ENCODE measurements around the gene RPS6KL1.

Gene RPS6KL1

DNA sequence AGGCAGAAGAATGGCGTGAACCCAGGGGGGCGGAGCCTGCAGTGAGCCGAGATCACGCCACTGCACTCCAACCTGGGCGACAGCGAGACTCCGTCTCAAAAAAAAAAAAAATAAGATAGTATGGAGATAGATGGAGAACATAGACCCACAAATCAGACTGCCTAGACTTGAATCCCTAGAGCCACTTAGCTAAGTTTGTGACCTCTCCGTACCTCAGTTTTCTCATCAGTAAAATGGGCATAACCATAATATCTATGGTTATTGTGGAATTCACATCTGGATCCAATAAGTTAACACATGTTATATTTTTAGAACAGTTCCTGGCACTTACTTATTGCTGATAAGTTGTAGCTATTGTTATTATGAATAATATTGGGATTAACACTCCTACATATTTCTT lies 54.3 kb downstream of the RPS6KL1 start:
- H3K4me3 ChIP-seq (ENCODE audit: low read depth, low read length), result no peak overlapping the region
- no peak for DNase-seq (ENCODE audit: low read depth)

DNA sequence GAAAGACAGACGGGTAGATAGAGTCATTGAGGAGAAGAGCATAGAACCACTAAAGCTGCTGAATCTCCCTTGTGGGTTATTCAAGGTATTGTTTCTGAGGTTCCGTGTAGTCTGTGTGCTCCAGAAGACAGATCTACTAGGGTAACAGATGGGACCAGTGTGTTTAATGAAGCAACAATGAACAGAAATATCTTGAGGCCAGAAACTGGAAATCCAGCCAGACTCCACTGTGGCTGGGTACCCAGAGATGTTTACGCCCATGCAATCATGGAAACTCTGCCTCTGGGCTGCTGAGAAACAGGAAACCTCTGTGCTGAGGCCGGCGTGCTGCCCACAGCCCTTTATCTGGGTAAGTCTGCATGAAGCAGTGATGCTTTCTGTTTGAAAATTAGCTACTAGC lies 55.4 kb downstream of the RPS6KL1 start:
- DNase-seq (ENCODE audit: low read depth), result no peak

DNA sequence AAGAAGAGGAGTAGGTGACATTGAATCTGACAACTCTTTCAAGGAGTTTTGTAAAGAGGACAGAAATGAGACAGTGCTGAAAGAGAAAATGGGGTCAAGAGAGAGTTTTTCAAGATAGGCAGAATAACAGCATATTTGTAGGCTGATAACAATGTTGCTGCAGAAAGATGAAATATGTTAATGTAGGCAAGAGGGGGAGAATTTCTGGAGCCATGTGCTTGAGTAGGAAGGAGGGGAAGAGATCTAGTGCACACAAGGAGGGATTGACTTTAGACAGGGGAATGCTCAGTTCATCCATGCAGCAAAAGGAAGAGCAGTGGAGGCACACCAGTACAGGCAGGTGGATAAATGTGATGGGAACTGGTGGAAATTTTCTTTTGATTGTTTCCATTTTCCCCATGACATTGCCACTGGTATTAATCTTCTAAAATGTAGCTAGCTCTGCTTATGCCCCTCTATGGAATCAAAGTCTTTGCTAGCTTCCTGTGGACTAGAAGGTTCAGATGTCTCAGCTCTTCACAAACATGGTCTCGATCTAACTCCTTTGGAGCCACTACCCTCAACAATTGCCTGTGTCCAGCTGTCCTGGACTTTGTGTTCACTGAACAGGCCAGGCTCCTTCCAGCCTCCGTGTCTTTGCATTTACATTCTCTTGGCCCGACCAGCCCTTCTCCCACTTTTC lies 56.2 kb downstream of the RPS6KL1 start:
- H3K4me3 ChIP-seq (ENCODE audit: low read depth, low read length), result no peak overlapping the region
- no peak for DNase-seq (ENCODE audit: low read depth)

More for the DNA sequence above, 55.4 kb downstream of the RPS6KL1 start:
- H3K4me3 ChIP-seq (ENCODE audit: low read depth, low read length), result no peak overlapping the region

DNA sequence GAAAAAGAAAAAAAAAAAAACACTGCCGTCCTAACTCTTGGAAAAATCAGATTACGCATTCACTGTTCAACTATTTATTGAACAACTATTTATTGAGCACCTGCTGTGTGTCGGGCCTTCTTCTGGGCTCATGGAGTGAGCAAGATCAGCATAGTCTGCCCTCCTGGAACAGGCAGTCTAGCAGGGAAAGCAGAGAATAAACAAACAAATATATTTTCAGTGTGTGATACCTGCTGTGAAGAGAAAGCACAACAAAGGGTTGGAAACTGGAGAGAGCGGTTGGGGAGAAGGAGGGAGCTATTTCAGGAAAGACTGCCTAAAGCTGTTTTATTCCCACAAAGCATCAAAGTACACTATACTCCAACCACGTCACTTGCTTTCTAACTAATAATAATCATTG lies 57.9 kb downstream of the RPS6KL1 start:
- no peak for DNase-seq (ENCODE audit: low read depth)
- no peak overlapping the region for H3K4me3 ChIP-seq (ENCODE audit: low read depth, low read length)

DNA sequence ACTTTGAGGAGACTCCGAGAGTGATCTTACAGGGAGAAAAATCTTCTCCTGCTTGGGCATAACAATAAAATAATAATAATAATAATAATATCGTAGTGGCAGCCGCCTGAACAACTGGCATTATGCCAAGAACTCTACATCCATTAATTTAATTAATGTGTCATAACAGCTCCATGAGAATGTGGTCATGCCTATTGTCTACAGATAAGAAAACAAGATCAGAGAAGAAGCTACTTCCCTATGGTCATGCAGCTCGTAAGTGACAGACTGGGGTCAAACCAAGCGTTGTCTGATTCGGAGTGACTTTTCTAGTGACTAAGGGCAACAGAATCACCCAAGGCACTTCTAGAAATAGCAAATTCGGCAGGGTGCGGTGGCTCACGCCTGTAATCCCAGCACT lies 58.9 kb downstream of the RPS6KL1 start:
- DNase-seq (ENCODE audit: low read depth), result no peak

DNA sequence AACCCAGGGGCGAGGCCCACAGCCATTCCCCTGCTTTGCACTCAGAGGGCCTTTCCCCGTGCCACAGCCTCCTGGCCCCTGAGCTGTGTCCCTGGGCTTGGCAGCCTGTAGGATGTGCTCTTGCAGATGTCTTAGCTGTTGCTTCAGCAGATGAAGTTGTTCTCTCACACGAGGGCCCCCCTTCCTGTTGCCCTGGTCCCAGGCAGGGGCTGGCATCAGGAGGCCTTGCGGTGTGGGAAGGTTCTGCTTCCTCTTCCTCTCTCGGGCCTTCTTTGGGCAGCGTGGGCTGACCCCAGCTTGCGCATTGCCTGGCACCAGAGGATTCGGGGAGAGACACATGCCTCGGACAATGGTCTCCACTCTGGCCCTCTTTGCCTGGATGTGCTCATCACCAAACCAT lies 59.8 kb downstream of the RPS6KL1 start:
- H3K4me3 ChIP-seq (ENCODE audit: low read depth, low read length), result no peak overlapping the region
- no peak for DNase-seq (ENCODE audit: low read depth)

More for the DNA sequence above, 58.9 kb downstream of the RPS6KL1 start:
- H3K4me3 ChIP-seq (ENCODE audit: low read depth, low read length), result no peak overlapping the region

DNA sequence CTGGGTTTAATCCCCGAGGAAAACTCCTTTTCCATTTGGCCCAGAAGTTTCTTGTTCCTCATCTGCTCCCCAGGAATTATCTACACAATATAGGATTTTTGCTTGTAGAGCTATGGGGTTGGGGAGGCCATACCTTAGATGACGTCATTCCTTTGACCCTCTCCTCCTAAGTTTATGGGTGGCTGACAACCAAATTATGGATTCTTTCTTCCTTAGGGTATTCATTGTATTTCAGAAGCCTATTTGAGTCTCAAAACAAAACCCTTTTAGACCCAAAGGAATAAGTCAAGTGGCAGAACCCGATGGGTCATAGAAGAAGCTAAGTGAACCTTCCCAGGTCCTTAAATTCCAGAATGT lies 61.3 kb downstream of the RPS6KL1 start:
- no peak for DNase-seq (ENCODE audit: low read depth)
- H3K4me3 ChIP-seq (ENCODE audit: low read depth, low read length), result no peak overlapping the region

DNA sequence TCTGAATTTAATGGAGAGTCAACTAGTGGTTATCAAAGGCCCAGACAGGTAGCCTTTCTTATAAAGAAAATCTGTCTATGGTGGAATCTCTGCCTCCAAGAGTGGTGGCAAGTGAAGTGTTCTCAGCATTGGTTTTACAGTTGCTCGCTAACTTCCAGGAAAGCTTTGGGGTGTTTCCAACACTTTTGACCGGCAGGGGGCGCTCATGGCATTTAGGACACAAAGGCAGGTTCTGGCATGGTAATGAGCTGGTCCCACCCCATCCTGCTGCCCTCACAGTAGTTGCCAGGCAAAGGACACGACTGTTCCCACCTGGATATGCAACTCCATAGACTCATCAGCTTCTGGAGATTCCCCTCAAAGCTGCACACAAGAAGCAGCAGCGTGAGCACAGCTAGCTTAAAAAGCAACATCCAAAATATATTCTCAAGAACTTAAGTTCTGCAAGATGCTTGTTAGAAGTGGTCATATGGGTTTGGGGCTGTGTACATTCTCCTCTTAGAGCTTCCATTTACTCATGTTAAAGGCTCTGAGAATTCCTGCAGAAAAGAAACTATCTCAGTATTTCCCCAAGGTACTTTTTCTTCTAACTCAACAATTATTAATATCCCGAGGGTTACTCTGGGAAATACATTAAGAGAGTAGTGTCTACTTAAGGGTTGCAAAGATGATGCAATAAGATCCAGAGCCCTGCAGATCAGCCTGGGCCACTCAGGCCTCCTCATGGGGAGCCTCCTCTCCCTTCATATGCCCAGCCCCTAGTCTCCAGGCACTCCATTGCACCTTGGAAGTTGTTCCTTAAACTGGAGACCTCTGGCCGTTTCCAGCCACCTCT lies 61.9 kb downstream of the RPS6KL1 start:
- no peak overlapping the region for H3K4me3 ChIP-seq (ENCODE audit: low read depth, low read length)
- DNase-seq (ENCODE audit: low read depth), result no peak

DNA sequence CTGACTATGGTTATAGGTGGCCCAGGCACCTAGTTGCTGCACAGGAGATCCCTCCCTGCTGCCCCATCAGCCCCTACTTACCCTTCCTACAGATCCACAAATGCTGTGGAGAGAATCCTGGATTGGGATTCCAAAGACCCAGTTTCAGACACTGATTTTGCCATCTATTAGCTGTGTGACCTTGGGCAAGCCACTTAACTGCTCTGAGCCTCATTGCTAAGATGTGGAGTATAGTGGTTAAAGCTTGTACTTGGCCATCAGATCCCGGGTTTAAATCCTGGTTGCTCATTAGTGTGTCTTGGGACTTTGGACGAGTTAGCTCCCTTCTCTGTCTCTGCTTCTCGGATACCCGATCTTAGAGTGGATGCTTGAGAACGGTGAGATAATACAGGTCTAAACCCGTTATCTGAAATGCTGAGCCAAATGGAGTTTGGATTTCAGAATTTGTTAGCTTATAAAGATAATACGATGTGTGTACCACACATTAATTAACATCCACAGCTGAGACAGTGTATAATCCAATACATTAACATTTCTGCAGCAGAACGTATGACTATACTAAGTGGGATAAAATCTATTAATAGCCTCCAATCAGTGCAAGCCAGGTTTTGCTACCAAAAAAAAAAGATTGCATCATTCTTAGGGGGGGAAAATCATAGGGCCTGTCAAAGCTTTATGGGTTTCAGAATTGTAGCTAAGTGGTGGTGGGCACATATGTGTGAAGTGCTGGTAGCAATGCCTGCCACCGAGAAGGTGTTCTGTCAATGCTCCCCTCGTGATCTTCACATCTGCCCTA lies 63.1 kb downstream of the RPS6KL1 start:
- no peak overlapping the region for H3K4me3 ChIP-seq (ENCODE audit: low read depth, low read length)
- no peak for DNase-seq (ENCODE audit: low read depth)

DNA sequence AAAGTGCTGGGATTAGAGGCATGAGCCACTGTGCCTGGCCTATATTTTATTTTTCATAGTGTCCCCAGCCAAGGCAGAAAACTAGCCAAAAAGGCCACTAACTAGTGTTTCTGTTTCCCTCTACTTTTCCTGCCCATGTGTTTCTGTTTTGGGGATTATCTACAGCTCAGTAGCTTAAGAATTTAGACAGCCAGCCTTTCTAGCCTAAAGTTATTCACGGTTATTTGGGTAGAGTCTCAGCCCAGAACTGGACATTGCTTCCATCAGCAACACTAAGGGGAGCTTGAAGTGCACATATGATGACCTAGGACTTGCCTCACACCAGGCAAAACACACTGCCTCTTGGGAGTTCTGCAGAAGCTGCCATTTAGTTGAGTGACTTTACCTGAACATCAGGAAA lies 65.0 kb downstream of the RPS6KL1 start:
- no peak overlapping the region for H3K4me3 ChIP-seq (ENCODE audit: low read depth, low read length)
- DNase-seq (ENCODE audit: low read depth), result no peak

DNA sequence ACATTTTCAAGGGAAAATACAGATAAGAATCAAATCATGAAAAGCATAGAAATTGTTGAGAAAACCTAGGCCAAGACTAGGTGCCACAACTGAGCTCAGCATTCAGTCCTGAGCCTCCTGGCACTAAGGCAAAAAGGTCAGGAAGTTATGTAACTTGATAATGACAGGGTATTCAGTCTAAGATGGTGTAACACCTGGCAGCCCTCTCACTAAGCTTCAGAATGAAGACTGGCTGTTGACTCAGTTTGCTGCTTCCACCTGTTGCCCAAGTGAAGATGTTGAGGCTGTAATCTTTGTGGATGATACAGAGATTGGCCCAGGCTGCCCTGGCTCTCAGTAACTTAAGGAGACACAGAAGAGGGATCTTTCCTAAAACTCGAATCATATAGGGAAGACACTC lies 66.7 kb downstream of the RPS6KL1 start:
- no peak overlapping the region for H3K4me3 ChIP-seq (ENCODE audit: low read depth, low read length)
- no peak for DNase-seq (ENCODE audit: low read depth)

DNA sequence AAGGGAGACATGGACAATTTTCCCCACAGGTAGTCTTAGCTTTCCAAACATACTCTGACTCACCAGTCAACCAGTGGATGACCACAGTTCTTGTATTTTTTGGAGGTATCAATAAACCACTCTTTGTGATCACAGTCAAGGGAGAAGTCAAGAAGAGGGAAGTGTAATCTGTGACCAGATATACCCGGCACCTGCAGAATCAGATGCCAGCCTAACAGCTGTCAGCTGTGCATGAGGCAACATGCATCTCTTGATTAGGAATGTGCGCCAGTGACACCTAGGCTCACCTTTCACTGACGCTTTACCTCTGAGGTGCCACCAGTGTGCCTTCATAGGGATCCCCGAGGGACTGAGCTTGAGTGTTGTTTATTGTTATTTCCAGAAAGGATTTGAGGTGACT lies 67.1 kb downstream of the RPS6KL1 start:
- no peak for DNase-seq (ENCODE audit: low read depth)
- H3K4me3 ChIP-seq (ENCODE audit: low read depth, low read length), result no peak overlapping the region

DNA sequence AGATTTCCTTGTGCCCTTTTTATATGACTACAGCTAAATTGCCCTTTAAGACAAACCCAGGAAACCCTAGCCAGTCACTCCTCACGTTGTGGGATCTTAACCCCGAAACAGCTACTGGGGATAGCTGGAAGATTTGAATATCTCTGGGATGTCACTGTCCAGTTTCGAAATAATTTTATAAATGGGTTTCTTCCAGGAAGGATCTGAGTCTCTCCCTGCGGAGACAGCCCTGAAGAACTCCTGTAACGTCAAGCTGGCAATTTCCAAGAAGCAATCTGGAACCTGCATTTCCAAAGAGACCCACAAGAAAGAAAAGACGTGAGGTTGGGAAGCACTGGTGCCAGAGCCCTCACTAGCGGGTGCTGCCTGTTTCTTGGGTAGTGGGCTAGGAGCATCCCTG lies 68.0 kb downstream of the RPS6KL1 start:
- no peak for DNase-seq (ENCODE audit: low read depth)

More for the DNA sequence above, 68.0 kb downstream of the RPS6KL1 start:
- no peak overlapping the region for H3K4me3 ChIP-seq (ENCODE audit: low read depth, low read length)
